ENCODE results near the gene GLB1L.
"Not testable (repeated sequence)": the region's sequence is repeated elsewhere in the genome, so short reads cannot be mapped to it uniquely, and the experiment has no call there.

Gene GLB1L

DNA sequence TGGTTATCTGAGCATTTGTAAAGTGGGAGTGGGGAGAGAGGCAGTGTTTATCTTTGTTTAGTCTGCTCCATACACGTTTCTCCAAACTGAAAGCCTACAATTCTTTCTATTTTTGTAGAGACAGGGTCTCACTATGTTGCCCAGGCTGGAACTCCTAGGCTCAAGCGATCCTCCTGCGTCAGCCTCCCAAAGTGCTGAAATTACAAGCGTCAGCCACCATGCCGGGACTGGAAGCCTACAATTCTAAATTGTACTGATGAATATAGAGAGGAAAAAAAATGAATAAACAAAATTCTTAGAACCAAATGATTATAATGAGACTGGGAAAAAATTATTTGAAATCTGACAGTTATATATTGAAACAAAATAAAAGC is 40.1 kb downstream of the GLB1L start:
- DNase-seq, result no peak

GRCh38 chr2:219204425-219205164 is 40.6 kb downstream of the GLB1L start:
- DNase-seq, result no peak

- DNase-seq, result not testable (repeated sequence)
These were observed 43.9 kb downstream of the GLB1L start for GRCh38 chr2:219201331-219201730.

GRCh38 chr2:219200502-219201326 is 44.5 kb downstream of the GLB1L start:
- not testable (repeated sequence) for DNase-seq

GRCh38 chr2:219199470-219200211 is 45.6 kb downstream of the GLB1L start:
- no peak for DNase-seq

DNA sequence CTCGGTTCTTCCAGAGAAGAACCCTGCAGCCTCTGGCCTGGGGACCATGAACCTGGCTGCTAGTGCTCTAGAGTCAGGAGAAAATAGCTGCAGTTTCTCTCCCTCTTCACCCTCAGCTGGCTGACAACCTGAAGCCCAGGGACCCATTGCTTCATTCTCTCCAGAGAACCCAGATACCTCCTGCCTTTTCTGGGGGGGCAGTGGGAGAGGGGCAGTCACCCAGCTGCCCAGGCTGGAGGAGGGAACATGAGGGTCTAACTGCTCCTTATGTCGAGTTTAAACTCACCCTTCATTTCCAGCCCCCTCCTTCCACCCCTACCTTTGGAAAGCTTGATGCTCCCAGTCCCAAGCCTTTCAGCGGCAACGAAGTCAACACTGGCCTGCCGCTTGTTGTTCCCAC is 46.3 kb downstream of the GLB1L start:
- no peak for DNase-seq

- no peak for DNase-seq
These were observed 47.9 kb downstream of the GLB1L start for GRCh38 chr2:219197388-219197787.

GRCh38 chr2:219186754-219187456 is 58.3 kb downstream of the GLB1L start:
- DNase-seq, result no peak
